NOMO-1 treated with DMSO at 0.1 percent for 48 hours (cell line): ENCODE measurements around the gene TMEM242.
A peak's percentile ranks its signal among the peaks of the same experiment; 100 is the strongest.

Source experiments
- DNase-seq: peaks from one replicate; lab custom pipeline; 2025; ENCODE audit not compliant: unreplicated experiment; lab: John Stamatoyannopoulos, UW

The TMEM242 gene

GRCh38 chr6:157291356-157291755 lies 32.0 kb downstream of the TMEM242 start:
- DNase-seq: no peak

GRCh38 chr6:157290797-157291196 lies 32.5 kb downstream of the TMEM242 start:
- no peak for DNase-seq

- DNase-seq: no peak
Measured at GRCh38 chr6:157289764-157290163, 33.6 kb downstream of the TMEM242 start.

- no peak for DNase-seq
Measured at GRCh38 chr6:157288575-157288974, 34.7 kb downstream of the TMEM242 start.

- no peak for DNase-seq
Measured at GRCh38 chr6:157287923-157288322, 35.4 kb downstream of the TMEM242 start.

GRCh38 chr6:157287247-157287850 lies 36.0 kb downstream of the TMEM242 start:
- DNase-seq: no peak

- DNase-seq: no peak
Measured at GRCh38 chr6:157285422-157285779, 37.9 kb downstream of the TMEM242 start.

- no peak for DNase-seq
Measured at GRCh38 chr6:157284738-157285421, 38.4 kb downstream of the TMEM242 start.

- no peak for DNase-seq
Measured at GRCh38 chr6:157283900-157284737, 39.2 kb downstream of the TMEM242 start.

GRCh38 chr6:157283330-157283898 lies 39.9 kb downstream of the TMEM242 start:
- no peak for DNase-seq

GRCh38 chr6:157282284-157282683 lies 41.0 kb downstream of the TMEM242 start:
- no peak for DNase-seq

GRCh38 chr6:157281570-157281969 lies 41.7 kb downstream of the TMEM242 start:
- DNase-seq: peak; percentile 61

- no peak for DNase-seq
Measured at GRCh38 chr6:157280947-157281346, 42.4 kb downstream of the TMEM242 start.

GRCh38 chr6:157280157-157280556 lies 43.2 kb downstream of the TMEM242 start:
- DNase-seq: no peak

- no peak for DNase-seq
Measured at GRCh38 chr6:157278171-157278570, 45.1 kb downstream of the TMEM242 start.

- no peak for DNase-seq
Measured at GRCh38 chr6:157276731-157277130, 46.6 kb downstream of the TMEM242 start.

- no peak for DNase-seq
Measured at GRCh38 chr6:157276134-157276532, 47.2 kb downstream of the TMEM242 start.

GRCh38 chr6:157274471-157275226 lies 48.7 kb downstream of the TMEM242 start:
- DNase-seq: peak; percentile 64

GRCh38 chr6:157273756-157274470 lies 49.4 kb downstream of the TMEM242 start:
- DNase-seq: peak; percentile 6
